ENCODE results near the gene TMEM198. TPM values are rescaled to one million over a fixed set of nuclear protein-coding genes. Genes with fewer than 3 reads are reported as not detected.

The TMEM198 gene
- total and polyA plus RNA-seq, 2 donors (not counting 3 experiments of a cell fraction or from before 2014, with no cell fraction given), result not detected

- no TSS peak for BruUV-seq (replicated peaks)
- FAIRE-seq, result no peak
- Histone ChIP-seq H2AFZ (ENCODE audit: low read depth, low read length) (peak overlapping the region; percentile 73), H4K20me1 (replicated peaks; ENCODE audit: control insufficient read depth, extremely low read depth, insufficient read depth, low read length) (no peaks in the 10 kb centered on the region), H3K9me3 (replicated peaks; ENCODE audit: control insufficient read depth, insufficient read depth, low read length) (no peaks in the 10 kb centered on the region), H3K4me2 (ENCODE audit: insufficient read depth, low read length) (peak overlapping the region; percentile 82), H3K4me1 (ENCODE audit: control insufficient read depth, extremely low read depth, insufficient read depth, low read length) (peaks cover 12% of the 10 kb centered on the region), H3K27me3 (ENCODE audit: control insufficient read depth in 2 of 2, insufficient read depth in 2 of 2, low read length in 2 of 2) (peaks cover 29 to 34% of the 10 kb centered on the region in 2 experiments), H3K36me3 (ENCODE audit: control insufficient read depth in 2 of 2, extremely low read depth in 1 of 2, insufficient read depth in 2 of 2, low read length in 2 of 2) (peaks cover 0 to 7% of the 10 kb centered on the region in 2 experiments), H3K27ac (ENCODE audit: insufficient read depth, low read depth, low read length) (peak overlapping the region; percentile 66), H3K4me3 (replicated peaks in 1 of 3; ENCODE audit: insufficient read depth in 1 of 3, low read depth in 1 of 3, low read length in 3 of 3) (peak overlapping the region; percentile 72 to 87 (median 76)), H3K9ac (replicated peaks; ENCODE audit: extremely low read depth, insufficient read depth, low read length) (peak overlapping the region; percentile 97), H3K9me1 (replicated peaks; ENCODE audit: control insufficient read depth, extremely low read depth, insufficient read depth, low read length) (no peaks in the 10 kb centered on the region), H3K79me2 (ENCODE audit: control insufficient read depth, insufficient read depth, low read length) (no peaks in the 10 kb centered on the region)
- ChIA-PET POLR2A (interaction anchor here (1.2 to 2.6 kb wide), 5 partner anchors 9 to 95 kb away, joined by 3 to 20 read pairs (median 5); no protein-coding TSS in a partner anchor), CTCF (interaction anchor here (0.6 to 19.9 kb wide), 10 partner anchors 9 to 111 kb away, joined by 3 to 731 read pairs (median 8); partner anchors contain the start of genes CHPF, DNPEP and TMEM198)
- DNase-seq (ENCODE audit: low read depth, low spot score), result no peak
- no peak for TF ChIP-seq CTCF (IDR thresholded peaks at IDR 0.05; ENCODE audit: extremely low read depth in 1 of 2, insufficient read depth in 1 of 2, low read depth in 1 of 2, low read length in 2 of 2)
- TF ChIP-seq POLR2A (IDR thresholded peaks at IDR 0.05; ENCODE audit: low read depth, low read length), result no peak
- no peak for TF ChIP-seq POLR2AphosphoS5 (IDR thresholded peaks at IDR 0.05; ENCODE audit: insufficient read depth, low read depth, low read length)
- no peak for TF ChIP-seq MYC (IDR thresholded peaks at IDR 0.05; ENCODE audit: low read depth, low read length)
- no peak for TF ChIP-seq FOS (IDR thresholded peaks at IDR 0.05; ENCODE audit: borderline replicate concordance, insufficient read depth, low read length)
- intact Hi-C loops (cut with micrococcal nuclease), result no loop called here
- dilution Hi-C loops (cut with MboI; ENCODE audit: extremely low pct_ligation_motif_present, low sequenced_read_pairs), result no loop called here
Measured at GRCh38 chr2:219499058-219499307, 44.8 kb upstream of the TMEM198 start.

- BruUV-seq (replicated peaks), result no TSS peak
- no peaks in the 10 kb centered on the region for H3K9me3 ChIP-seq (replicated peaks; ENCODE audit: control insufficient read depth, insufficient read depth, low read length)
- dilution Hi-C loops (cut with MboI; ENCODE audit: extremely low pct_ligation_motif_present, low sequenced_read_pairs), result no loop called here
- TF ChIP-seq MYC (IDR thresholded peaks at IDR 0.05; ENCODE audit: low read depth, low read length) (no peak), CTCF (IDR thresholded peaks at IDR 0.05; ENCODE audit: extremely low read depth in 1 of 2, insufficient read depth in 1 of 2, low read depth in 1 of 2, low read length in 2 of 2) (no peak), FOS (IDR thresholded peaks at IDR 0.05; ENCODE audit: borderline replicate concordance, insufficient read depth, low read length) (no peak), POLR2AphosphoS5 (IDR thresholded peaks at IDR 0.05; ENCODE audit: insufficient read depth, low read depth, low read length) (no peak), JUN (IDR thresholded peaks at IDR 0.05; ENCODE audit: borderline replicate concordance, insufficient read depth, insufficient read length, low read depth) (no peak), GATA2 (IDR thresholded peaks at IDR 0.05; ENCODE audit: insufficient read depth, insufficient read length, low read depth, low read length) (no peak), POLR2A (IDR thresholded peaks at IDR 0.05; ENCODE audit: low read depth, low read length) (no peak), EZH2 (IDR thresholded peaks at IDR 0.05; ENCODE audit: borderline replicate concordance, low read depth, low read length, severe bottlenecking) (no peak)
- TF ChIP-seq, protein P1, sequence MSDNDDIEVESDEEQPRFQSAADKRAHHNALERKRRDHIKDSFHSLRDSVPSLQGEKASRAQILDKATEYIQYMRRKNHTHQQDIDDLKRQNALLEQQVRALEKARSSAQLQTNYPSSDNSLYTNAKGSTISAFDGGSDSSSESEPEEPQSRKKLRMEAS (IDR thresholded peaks at IDR 0.05; ENCODE audit: insufficient read depth, insufficient read length), result no peak
- DNase-seq (ENCODE audit: low read depth, low spot score) (no peak), FAIRE-seq (peak; percentile 12)
- H3K27me3 ChIP-seq (ENCODE audit: control insufficient read depth in 2 of 2, insufficient read depth in 2 of 2, low read length in 2 of 2), result peaks cover 24 to 29% of the 10 kb centered on the region in 2 experiments
- no peaks in the 10 kb centered on the region for H3K9me1 ChIP-seq (replicated peaks; ENCODE audit: control insufficient read depth, extremely low read depth, insufficient read depth, low read length)
- peaks cover 12% of the 10 kb centered on the region for H3K4me1 ChIP-seq (ENCODE audit: control insufficient read depth, extremely low read depth, insufficient read depth, low read length)
- H3K27ac ChIP-seq (ENCODE audit: insufficient read depth, low read depth, low read length), result no peak overlapping the region
- H3K79me2 ChIP-seq (ENCODE audit: control insufficient read depth, insufficient read depth, low read length), result no peaks in the 10 kb centered on the region
- CTCF ChIA-PET, result interaction anchor here (1.7 to 19.9 kb wide), 4 partner anchors 9 to 111 kb away, joined by 6 to 731 read pairs (median 82); partner anchors contain the start of genes CHPF, DNPEP and TMEM198
- H3K36me3 ChIP-seq (ENCODE audit: control insufficient read depth in 2 of 2, extremely low read depth in 1 of 2, insufficient read depth in 2 of 2, low read length in 2 of 2), result peaks cover 0 to 13% of the 10 kb centered on the region in 2 experiments
- H4K20me1 ChIP-seq (replicated peaks; ENCODE audit: control insufficient read depth, extremely low read depth, insufficient read depth, low read length), result no peaks in the 10 kb centered on the region
- intact Hi-C loops (cut with micrococcal nuclease), result no loop called here
- peak overlapping the region; percentile 97 for H3K9ac ChIP-seq (replicated peaks; ENCODE audit: extremely low read depth, insufficient read depth, low read length)
- no peak overlapping the region for H2AFZ ChIP-seq (ENCODE audit: low read depth, low read length)
- H3K4me3 ChIP-seq (replicated peaks in 1 of 3; ENCODE audit: insufficient read depth in 1 of 3, low read depth in 1 of 3, low read length in 3 of 3), result peak overlapping the region in 2 of 3 experiments; percentile 76 to 87
- peak overlapping the region; percentile 82 for H3K4me2 ChIP-seq (ENCODE audit: insufficient read depth, low read length)
- POLR2A ChIA-PET, result interaction anchor here (2.6 kb wide), 1 partner anchor 10 kb away, joined by 20 read pairs; no protein-coding TSS in a partner anchor
Measured at GRCh38 chr2:219499555-219499954, 44.3 kb upstream of the TMEM198 start.
